ENCODE measurements around the gene PAX8. TPM values are rescaled to one million over a fixed set of nuclear protein-coding genes. Genes with fewer than 3 reads are reported as not detected.
A peak's percentile ranks its signal among the peaks of the same experiment; 100 is the strongest.

Gene PAX8
- total RNA-seq, 4 donors from 2014 or later = 0.91 to 5.2 (median 4.3) TPM

DNA sequence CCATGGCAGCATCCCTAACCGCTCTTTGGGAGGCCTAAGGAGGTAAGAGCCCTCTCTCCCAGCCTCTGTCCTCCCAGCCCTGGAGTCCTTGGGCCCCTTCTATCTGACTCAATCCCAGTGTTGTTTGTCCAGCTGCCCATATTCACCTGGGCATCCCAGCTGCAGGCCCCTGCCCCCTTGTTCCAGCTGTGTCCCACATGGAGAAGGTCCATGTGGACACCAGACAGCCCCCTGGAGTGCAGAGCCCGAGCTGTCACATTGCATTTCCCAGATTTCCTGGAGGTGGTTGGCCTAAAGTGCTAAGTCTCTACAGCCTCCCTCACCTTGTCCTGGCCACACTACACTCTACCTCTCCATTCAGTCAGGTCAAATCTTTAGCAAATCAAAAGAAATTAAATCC is 62.4 kb downstream of the PAX8 start:
- intact Hi-C loops (cut with DNase I; ENCODE audit: low total_unique reads) = no loop called here
- H3K4me3 ChIP-seq (ENCODE audit: low read depth, poor library complexity, severe bottlenecking) = no peak overlapping the region
- TF ChIP-seq POLR2A (IDR thresholded peaks at IDR 0.05) = no peak
- TF ChIP-seq, protein P1, sequence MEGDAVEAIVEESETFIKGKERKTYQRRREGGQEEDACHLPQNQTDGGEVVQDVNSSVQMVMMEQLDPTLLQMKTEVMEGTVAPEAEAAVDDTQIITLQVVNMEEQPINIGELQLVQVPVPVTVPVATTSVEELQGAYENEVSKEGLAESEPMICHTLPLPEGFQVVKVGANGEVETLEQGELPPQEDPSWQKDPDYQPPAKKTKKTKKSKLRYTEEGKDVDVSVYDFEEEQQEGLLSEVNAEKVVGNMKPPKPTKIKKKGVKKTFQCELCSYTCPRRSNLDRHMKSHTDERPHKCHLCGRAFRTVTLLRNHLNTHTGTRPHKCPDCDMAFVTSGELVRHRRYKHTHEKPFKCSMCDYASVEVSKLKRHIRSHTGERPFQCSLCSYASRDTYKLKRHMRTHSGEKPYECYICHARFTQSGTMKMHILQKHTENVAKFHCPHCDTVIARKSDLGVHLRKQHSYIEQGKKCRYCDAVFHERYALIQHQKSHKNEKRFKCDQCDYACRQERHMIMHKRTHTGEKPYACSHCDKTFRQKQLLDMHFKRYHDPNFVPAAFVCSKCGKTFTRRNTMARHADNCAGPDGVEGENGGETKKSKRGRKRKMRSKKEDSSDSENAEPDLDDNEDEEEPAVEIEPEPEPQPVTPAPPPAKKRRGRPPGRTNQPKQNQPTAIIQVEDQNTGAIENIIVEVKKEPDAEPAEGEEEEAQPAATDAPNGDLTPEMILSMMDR (IDR thresholded peaks at IDR 0.05) = no peak
- 89 to 92% methylated on average over 2 of the region's 2 CpGs for WGBS, 2 donors
- DNase-seq (ENCODE audit: low spot score in 2 of 2) = no peak

DNA sequence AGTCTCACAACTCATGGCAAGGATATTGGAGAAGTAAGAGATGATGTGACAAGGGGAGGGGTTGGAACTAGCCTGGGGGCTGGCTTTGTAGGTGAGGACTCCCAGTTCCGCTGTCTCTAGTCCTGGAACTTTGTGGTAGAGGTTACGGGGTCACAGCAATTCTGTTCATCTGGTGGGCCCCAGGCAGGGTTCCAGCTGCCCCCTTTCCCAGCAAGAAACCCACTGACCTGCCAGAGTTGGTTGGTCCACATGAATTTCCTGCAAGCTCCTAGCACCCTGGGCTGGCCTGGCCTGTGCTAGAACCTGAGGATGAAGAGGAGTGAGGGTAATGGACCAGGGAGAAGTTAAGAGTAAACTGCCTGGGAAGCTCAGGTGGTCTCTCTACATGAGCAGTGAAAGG is 63.7 kb downstream of the PAX8 start:
- DNase-seq (ENCODE audit: low spot score in 2 of 2) = no peak
- WGBS, 2 donors = 80 to 100% methylated on average over 2 of the region's 2 CpGs
- H3K4me3 ChIP-seq (ENCODE audit: low read depth, poor library complexity, severe bottlenecking) = no peak overlapping the region
- no peak for TF ChIP-seq POLR2A (IDR thresholded peaks at IDR 0.05)
- TF ChIP-seq, protein P1 (IDR thresholded peaks at IDR 0.05) = no peak
- intact Hi-C loops (cut with DNase I; ENCODE audit: low total_unique reads) = no loop called here

DNA sequence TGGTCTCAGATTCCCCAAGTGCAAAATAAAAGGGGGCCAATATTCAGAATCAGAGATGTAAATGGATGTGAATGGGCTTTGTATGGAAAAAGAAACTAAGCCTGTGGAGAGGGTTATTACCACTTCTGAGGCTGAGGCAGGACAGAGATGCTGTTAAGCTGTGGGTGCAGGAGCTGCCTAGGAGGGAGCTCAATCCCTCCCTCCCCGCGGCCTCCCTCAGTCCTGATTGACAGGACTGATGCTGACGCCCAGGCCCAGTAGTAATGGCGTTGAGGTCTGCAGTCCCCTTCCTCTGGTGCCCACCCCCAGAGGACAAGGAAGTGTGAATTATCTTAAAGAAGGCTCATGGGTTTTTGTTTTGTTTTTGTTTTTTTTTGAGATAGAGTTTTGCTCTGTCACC is 64.6 kb downstream of the PAX8 start:
- WGBS, 2 donors = 85 to 91% methylated on average over 4 of the region's 4 CpGs
- intact Hi-C loops (cut with DNase I; ENCODE audit: low total_unique reads) = no loop called here
- TF ChIP-seq, protein P1 (IDR thresholded peaks at IDR 0.05) = no peak
- no peak for TF ChIP-seq POLR2A (IDR thresholded peaks at IDR 0.05)
- no peak for DNase-seq (ENCODE audit: low spot score in 2 of 2)
- H3K4me3 ChIP-seq (ENCODE audit: low read depth, poor library complexity, severe bottlenecking) = no peak overlapping the region

DNA sequence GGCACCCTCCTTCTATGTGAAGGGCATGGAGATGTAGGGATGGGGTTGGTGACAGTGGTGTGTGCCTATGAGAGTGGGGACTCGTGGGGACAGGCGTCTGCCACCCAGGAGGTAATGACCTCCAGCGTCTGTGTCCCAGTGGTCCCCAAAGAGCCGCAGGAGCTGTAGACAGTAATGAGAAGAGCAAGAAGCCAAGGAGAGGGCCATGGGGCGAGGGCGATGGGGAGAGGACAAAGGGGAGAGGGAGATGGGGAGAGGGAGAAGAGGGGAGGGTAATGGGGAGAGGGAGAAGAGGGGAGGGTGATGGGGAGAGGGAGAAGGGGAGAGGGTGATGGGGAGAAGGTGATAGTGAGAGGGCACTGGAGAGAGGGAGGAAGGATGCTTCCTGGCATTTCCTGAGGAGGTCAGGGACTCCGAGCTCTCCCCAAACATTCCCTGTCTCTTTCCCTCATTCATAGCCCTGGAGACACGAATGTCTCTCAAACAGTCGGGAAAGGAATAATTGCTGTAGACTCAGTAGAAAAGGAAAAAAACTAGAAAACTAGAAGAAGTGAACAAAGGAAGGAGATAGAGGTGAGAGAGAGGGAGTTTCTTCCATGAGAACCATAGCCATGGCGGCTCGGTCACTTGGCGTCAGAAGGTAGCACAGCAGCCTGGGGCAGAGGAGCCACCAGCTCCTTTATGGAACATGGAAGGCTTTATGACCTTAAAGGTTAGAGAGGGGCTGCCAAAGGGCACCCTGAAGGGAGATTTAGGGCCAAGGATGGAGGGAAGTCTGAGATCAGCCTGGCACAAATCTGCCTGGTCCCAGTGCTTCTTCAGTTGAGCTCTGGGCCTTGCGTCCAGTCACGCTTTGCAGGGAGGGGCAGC is 65.4 kb downstream of the PAX8 start:
- no peak for DNase-seq (ENCODE audit: low spot score in 2 of 2)
- intact Hi-C loops (cut with DNase I; ENCODE audit: low total_unique reads) = no loop called here
- H3K4me3 ChIP-seq (ENCODE audit: low read depth, poor library complexity, severe bottlenecking) = no peak overlapping the region
- WGBS, 2 donors = 89 to 90% methylated on average over 14 of the region's 14 CpGs
- TF ChIP-seq POLR2A (IDR thresholded peaks at IDR 0.05) = no peak
- TF ChIP-seq, protein P1 (IDR thresholded peaks at IDR 0.05) = no peak

DNA sequence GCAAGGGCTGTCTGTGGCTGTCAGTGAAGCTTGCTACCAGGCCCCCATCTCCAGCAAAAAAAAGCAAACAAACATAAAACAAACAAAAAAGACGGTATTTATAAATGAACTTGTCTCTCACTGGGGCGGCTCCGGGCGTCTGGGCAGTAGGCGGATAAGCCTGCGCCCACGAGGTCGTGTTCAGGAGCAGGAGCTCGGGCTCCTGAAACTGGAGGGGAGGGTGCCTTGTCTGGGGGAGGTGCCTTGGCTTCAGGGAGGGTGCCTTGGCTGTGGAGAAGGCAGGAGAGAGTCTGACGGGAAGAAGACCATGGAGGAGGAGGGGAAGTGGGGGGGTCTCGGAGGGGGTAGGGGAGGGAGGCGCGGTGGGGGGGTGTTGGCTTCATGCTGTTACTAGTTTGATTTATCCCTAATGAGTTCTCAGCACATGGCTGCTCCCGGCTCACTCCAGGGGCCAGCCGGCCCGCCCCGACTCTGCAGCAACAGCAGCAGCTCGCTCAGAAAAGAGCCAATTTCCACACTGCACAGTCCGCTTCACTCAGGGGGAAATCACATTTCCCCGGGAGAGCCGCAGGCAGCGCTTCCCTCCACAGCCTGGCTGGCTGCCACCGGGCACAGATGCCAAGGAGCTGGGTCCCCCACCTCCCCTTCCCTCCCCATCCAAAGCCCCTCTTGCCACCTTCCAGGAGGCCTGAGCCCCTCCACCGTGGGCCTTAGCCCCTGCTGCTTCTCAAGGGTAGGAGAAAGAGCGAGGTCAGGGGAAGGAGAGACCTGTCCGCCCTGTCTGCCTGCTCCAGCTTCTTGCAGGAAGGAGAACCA is 66.3 kb downstream of the PAX8 start:
- intact Hi-C loops (cut with DNase I; ENCODE audit: low total_unique reads) = no loop called here
- H3K4me3 ChIP-seq (ENCODE audit: low read depth, poor library complexity, severe bottlenecking) = no peak overlapping the region
- peak in 1 of 2 donors; percentile 51 for DNase-seq (ENCODE audit: low spot score in 2 of 2)
- no peak for TF ChIP-seq POLR2A (IDR thresholded peaks at IDR 0.05)
- TF ChIP-seq, protein P1 (IDR thresholded peaks at IDR 0.05) = no peak
- WGBS, 2 donors = 20 to 21% methylated on average over 24 to 25 of the region's 26 CpGs

All from lower leg skin (tissue), 4 donors.